HG03432 (cell line): ENCODE measurements around the gene HMGCS2.

Experiments used
- ATAC-seq: cut with Tn5 transposase; IDR thresholded peaks from one replicate; pipeline ENCODE4 v1.9.1; 2021; ENCODE audit warnings: mild to moderate bottlenecking, moderate library complexity; ENCODE audit not compliant: unreplicated experiment

Gene HMGCS2

DNA sequence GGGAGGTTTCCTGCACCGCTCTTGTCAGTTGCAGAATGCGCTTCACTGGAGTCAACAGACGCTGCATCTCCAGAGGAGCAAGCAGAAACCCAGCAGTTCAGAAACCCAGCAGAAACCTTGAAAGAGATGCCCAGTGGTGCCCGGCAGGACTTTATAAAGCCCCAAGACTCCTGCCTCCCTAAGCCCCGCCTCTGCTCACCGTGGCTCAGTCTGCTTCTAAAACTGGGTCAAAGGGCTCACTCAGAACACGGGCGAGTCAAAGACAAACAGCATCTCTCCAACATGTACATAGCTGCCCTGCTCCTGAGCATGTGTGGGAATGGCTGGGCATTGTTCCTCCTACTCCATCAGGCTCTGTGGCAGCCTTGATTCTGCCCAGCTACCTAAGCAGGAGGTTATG lies at the start of gene HMGCS2:
Gene HMGCS2 (minus strand): TSS at position 128 of the 400 bp plus-strand sequence. CDS start 61 bp downstream, at position 67.
- ATAC-seq = no peak

DNA sequence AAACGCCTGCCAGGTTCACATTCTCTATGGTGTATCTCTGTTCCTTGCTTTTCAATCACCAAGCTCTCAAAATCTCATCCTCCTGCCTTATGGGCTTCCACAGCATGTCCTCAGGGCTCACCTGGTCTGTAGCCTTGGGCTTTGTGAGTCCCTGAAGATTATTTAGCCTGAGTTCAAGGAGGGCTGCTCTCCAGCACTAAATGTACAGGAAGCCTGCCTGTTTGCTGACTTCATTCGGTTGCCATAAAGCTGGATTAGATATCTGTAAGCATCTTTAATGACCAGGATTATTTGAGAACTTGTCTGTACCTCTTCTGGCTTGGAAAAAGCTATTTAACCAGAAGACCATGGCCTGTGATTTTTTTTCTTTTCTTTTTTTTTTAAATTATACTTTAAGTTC lies 49.5 kb upstream of the HMGCS2 start:
- no peak for ATAC-seq

DNA sequence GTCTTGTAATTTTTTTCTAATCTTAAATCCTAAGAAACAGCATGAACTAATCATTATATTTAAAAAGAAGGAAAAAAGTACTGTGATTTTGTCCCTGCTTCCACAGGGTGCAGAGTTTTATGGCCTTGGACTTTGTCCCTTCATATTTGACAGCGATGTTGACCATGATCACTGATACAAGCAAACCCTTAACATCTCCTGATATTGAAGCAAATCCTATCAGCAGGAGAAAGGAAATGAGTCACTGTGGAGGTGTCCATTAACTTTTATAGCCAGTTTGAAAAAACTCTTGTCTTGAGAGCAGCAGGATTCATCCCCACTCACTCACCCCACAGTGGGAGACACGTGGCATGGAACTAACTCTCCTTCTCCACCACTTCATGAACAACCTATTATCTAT lies 47.7 kb upstream of the HMGCS2 start:
- ATAC-seq = no peak

DNA sequence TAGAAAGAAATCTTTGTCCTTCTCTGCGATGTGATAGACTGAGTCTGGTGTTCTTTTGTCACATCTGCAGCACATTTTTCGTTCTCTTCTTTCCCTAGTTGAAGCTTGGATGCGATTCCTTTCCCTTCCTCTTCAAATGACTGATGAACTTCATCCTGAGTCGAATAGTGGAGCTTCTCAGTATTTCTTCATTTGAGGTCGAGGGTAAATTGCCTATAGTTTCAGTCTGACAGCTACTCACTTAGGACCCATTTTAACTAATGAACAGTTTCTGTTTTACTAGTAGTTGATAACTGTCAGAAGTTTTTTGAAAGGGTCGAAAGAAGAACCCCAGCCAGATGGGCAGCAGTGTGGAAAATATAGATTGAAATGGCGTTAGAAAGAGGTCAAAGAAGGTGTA lies 47.2 kb upstream of the HMGCS2 start:
- ATAC-seq = no peak

DNA sequence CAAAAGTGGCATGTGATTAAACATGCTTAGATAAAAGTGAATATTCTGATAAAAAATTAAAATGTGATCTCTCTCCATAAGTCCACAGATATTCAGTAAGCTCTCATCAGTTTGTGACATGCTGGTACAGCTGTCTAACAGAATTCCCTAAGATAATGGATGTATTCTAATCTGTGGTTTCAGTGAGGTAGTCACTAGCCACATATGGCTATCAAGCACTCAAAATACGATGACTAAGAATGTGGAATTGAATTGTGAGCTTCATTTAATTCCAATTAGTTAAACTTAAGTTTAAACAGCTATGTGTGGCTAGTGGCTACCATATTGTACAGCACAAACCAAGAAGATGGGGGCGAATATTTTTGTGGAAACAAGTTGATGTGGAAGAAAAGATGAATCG lies 46.7 kb upstream of the HMGCS2 start:
- no peak for ATAC-seq

DNA sequence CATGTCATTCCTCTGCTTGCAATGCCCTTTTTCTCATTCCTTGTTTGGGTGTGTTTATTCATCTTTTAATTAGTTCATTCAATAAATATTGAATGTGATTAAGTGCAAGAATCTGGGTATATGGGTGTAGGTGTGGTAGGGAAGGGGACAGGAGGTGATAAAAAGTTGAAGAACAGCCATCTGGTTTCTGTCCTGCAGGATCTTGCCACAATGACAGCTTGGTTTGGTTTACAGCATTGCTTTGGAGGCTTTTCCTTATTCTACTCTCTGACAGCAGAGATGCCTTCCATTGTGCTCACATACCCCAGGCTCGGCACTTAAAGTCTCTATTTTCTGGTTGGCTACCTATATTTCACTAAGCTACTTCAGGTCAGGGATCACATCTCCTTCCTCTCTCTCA lies 45.6 kb upstream of the HMGCS2 start:
- no peak for ATAC-seq

DNA sequence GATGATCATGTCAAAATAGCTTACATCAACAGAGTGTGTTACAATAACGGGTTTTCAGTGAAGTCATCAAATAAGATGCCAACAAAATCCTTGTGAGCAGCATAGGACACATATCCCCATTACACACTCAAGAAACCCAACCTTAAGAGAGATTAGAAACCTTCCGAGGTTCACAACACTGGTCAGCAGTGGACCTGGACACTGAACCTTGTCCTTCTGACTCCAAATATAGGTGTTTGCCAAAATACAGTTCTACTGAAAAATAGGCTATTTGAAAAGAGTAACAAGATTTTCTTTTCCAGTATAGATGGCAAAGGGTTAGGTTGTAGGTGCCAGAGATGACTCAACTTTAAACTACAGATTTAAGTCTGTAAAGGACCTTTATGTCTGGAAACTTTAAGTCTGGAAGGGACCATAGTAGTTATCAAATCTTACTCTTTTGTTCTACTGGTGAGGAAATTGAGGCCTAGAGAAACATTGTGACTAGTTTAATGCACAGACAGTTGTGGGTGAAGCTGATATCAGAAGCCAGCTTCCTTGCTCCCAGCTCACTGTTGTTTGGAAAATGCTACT lies 43.4 kb upstream of the HMGCS2 start:
- no peak for ATAC-seq

DNA sequence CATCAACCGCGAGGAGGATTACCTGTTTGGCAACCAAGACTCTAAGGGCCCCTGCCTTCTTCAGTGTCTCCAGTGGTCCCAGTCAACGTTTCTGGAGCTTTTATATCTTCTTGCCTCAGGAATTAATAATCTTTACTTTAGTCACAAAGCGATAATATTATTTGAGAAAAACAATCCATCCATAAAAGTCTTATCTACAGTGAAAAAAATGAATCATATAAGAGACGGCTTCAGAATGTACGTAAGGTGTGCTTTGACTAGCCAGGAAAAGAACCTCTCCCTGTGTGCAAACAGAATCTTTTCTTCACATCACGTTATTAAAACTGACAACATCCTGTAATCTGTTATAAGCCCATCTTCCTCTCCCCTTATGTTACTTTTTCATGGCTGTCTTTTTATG lies 42.7 kb upstream of the HMGCS2 start, which contains the start of gene REG4:
Gene REG4 (minus strand): TSS at position 74 of the 400 bp plus-strand sequence. CDS start 2,691 bp downstream, outside the sequence.
- ATAC-seq = no peak

DNA sequence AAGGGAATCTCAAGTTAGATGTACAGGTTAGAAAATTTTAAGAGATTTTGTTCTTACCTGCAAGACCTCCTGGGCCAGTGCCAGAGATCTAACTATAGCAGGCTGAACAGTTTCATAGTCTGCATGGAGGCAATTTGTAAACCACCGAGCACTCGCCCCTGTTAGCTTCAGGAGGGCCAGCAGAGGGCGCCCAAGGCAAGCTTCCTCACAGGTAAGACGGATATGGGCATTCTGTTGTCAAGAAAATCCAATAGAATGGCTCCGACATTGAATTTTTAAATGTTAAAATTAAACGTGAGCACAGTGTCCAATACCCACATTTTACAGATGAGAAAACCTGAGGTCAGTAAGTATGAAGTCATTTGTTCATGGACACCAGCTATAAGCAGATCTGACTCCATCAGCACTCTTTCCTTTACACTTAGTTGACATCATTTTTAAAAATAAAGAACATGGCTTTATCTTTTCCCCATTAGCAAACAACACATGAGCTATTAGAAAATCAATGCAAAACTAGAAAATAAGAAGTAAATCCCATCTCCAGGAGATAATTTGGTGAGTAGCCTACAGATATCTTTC lies 40.4 kb upstream of the HMGCS2 start:
- ATAC-seq = peak; percentile 79

DNA sequence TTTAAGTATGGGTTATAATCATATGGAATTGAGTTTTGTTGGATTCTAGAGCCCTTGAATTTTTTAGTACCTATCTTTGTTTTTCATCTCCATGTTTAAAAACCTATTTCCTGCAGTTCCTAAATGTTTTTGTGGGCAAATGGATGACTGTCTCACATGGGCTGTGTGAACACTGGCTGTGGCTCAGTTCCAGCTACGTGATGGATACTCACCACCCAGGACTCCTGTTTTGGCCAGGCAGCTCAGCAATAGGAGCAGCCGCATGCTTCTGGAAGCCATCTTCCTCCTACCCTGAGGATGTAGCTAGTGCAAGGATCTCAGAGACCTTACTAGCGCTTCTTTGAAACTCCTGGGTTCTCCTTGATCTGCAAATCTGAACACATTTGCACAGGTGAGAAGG lies 39.8 kb upstream of the HMGCS2 start:
- ATAC-seq = no peak

DNA sequence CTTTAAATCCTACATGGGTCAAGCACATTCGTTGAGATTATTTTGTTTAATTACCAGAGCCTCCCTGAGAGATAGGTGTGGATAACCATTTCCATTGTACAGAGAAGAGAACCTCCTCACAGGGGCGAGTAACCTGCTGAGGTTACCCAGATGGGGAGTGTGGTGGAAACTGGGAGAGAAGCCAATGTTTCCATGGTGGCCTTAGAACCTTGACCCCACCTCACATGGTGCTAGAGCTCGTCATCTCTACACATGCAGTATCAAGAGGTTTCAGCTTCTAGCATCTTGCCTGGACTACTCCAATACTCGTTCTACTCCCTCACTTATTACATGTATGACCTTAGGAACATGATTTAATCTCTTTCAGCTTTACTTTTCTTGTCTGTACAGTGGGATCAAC lies 37.8 kb upstream of the HMGCS2 start:
- no peak for ATAC-seq

DNA sequence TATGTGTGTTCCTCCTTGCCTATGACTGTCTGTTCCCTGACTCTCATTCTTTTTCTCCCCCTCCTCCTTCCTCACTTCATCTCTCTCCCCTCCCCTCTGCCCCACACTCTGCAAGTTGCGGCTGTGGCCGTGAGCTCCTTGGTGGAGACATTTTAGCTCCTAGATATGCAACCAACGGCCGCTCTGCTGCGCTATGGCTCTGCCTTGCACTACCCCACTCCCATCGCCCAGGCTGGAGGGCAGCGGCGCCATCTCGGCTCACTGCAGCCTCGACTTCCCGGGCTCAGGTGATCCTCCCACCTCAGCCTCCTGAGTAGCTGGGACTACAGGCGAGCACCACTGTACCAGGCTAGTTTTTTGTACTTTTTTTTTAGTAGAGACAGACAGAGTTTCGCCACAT lies 37.0 kb upstream of the HMGCS2 start:
- no peak for ATAC-seq

DNA sequence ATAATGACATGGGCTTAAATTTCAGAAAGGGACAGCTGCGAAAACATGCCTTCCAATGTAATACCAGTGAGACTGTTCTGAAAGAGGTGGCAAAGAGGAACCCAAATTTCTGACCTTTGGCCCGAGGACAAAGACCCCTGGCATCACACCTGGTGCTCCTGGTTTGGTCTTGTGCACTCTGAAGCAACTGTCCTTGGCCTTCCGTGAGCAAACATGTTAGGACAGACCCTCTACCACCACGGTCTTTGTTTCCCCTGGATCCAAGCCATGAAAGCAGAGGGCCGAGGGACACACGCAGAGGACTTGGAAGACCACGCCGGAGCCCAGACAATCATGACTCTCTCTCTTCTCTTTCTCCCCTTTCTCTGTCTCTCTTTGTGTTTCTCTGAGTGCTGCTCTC lies 36.5 kb upstream of the HMGCS2 start:
- ATAC-seq = no peak

DNA sequence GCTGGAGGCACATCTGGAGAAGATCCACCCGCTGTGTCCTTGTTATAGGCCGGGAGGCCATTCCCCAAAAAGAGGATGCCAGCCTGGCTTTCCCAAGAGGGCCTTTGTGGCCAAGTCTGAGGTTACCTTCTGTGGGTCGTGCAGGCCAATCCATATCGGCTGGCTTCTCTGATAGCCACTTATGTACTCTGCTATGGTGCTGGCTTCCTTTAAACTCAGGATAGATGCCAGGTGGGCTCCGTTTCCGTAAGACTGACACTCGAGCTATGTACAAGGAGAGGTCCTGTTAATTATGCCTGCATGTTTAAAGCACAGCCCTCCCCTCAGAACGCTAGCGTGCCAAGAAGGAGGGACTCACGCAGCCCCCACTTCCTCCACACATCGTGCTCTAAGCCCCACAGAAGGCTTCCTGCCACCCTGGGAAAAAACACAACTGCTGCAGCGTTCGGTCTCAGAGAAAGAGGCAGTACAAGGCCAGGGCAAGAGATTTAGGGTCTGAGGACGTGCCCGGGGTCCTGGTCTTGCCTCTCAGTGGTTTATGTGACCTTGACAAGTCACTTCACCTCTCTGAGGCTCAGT lies 31.0 kb upstream of the HMGCS2 start:
- ATAC-seq = no peak

DNA sequence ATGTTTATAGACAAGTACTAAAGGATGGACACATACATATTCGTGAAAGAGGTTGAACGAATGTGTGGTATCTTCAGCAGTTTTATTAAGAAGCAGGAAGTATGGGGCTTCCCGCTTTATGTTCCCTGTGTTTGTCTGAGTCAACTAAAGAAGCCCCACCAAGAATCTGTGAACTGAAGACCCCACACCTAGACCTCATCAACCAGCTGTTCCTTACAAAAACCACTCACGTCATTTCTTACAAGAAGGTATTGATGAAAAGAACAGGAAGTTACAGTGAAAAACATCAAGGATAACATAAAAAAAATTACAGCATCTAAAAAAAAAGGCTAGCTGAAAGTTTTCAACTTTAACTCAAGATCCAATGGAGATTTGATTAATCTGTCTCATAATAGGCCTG lies 30.3 kb upstream of the HMGCS2 start:
- no peak for ATAC-seq

DNA sequence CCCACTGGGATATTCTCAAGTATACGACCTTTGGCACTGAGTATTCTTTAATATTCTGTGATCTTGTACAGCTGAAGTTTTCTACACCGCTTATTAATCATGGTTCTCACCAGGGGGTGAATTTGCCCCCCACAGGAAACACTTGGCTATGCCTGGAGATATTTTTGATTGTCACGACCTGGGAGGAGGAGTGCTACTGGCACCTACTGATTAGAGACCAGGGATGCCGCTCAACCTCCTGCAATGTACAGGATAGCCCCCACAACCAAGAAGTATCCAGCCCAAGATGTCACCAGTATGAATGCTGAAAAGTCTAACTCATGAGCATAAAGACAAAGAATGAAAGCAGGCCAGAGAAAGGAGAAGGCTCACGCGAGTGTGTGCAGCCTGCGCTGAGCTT lies 28.9 kb upstream of the HMGCS2 start:
- ATAC-seq = no peak

DNA sequence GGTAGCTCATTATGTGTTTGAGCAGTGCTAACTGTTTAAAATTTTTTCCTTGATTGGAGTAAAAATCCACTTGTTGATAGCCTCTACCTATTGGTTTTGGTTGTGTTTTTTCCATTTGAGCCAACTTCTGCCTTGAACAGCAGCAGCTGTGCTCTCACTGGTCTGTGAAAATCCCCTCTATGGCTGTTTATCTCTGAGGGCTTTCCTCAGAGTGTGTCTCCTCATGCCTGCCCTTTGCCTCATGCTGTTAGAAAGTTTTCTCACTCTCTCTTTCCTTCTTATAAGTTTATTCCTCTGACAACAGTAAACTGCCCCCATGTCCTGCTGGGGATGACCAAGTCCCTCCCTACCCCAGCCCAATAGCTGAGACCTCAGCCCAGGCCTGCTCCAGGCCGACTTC lies 28.5 kb upstream of the HMGCS2 start:
- no peak for ATAC-seq

DNA sequence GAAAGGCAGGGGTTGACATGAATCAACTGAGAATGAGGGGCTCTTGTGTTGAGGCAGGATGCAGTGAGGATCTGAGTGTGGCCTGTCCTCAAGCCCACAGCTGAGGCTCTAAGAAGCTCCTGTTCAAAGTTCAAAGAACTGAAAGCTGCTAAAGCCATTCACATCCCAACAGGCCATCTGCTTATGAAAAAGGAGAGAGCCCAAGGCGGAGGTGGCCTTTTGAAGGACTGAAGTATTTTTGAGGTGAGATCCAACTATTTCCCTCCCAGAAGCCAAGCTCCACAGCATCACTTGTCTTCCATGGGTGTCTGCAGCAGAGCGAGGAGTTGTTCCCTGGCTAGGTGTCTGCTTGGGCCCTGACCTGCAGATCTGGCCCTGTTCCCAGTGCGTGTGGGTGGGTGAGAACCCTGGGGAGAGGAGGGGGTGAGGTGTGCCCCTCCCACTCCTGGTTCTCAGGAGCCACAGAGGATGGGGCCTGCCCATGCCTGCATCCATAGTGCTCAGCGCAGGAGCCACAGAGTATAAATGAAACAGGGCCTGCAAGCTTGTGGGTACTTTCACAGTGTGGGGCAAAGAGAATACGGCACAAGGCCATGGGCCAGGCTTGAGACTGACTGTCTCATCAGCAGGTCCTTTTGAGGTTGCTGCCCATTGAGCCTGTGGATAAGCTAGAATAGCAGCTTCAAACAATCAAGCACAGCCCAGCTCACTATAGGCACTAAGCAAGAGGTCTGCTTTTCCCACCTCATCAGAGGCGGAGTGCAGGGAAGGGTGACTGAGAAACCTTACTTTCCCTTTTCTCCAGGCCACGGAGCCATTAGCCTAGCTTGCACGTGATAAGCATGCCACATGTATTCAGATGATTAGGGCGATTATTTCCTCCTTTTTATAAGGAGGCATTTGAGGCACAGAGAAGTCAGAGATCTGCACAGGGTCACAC lies 26.8 kb upstream of the HMGCS2 start:
- ATAC-seq = no peak

DNA sequence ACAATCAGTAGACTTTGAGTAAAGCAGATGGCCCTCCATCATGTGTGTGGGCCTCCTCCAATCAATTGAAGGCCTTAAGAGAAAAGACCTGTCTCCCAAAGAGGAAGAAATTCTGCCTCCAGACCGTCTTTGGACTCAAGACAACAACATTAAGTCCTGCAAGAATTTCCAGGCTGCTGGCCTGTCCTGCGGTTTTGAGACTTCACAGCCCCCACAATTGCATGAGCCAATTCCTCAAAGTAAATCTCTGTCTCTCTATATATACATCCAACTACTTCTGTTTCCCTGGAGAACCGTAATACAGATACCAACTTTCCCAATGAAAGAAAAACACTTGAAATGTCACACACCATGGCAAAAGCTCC lies 26.2 kb upstream of the HMGCS2 start:
- no peak for ATAC-seq

DNA sequence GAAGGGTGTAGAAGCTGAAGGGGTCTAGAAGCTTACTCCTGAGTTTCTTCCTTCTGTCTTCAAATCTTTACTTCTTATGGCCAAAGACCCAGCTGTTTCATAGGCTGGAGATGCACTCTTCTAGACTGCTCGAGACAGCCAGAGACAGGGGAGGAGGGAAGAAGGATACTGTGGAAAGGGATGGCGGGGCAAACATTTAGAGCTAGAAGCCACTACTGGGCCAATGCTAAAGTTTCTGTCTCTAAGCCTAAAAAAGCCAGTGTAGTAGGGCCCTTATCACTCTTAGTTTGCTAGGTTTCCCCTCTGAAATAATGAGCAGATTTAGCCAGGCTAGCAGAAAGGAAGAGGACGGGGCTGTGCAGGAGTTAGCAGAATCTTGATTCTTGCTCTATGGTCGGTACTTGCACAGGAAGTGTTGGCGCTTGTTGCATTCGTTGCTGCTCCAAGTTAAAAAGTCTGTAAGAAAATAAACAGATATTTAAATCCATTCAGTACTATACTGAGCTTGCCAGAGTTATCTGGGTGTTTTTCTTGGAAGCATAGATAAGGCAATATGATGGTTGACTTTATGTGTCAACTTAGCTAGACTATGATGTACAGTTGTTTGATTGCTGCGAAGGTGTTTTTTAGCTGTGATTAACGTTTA lies 25.6 kb upstream of the HMGCS2 start:
- ATAC-seq = no peak

DNA sequence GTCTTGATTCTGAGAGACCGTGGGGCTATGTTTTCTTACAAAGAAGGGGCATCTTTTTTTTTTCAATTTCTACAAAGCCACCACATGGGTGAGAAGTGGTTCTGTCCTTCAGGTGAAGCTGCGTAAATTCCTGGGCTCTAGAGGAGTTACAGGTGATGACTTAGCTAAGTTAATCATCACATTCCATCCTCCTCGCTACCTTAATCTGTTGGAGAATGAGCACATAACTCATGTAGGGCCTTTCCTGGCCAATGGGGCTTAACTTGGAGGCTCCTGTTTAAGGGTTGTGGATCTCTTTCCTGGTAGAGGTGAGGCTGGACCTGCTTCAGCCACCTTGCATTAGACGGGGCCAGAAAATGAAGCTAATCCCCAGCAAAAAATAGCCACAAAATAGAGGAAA lies 22.7 kb upstream of the HMGCS2 start:
- no peak for ATAC-seq
